ENCODE data around the gene PVR.
"Not testable (repeated sequence)": the region's sequence is repeated elsewhere in the genome, so short reads cannot be mapped to it uniquely, and the experiment has no call there.

Gene PVR

GRCh38 chr19:44666852-44667556, 23.3 kb downstream of the PVR start:
- Mint-ChIP-seq H3K9me3 (no peaks in the 10 kb centered on the region), H3K27me3 (ENCODE audit: low read depth) (no peaks in the 10 kb centered on the region), H3K27ac (no peak overlapping the region), H3K4me3 (no peak overlapping the region), H3K4me1 (ENCODE audit: low read depth) (no peaks in the 10 kb centered on the region), H3K36me3 (ENCODE audit: low read depth) (no peaks in the 10 kb centered on the region)

- H3K27me3 Mint-ChIP-seq (ENCODE audit: low read depth), result no peaks in the 10 kb centered on the region
- no peaks in the 10 kb centered on the region for H3K4me1 Mint-ChIP-seq (ENCODE audit: low read depth)
- H3K27ac Mint-ChIP-seq, result no peak overlapping the region
- no peaks in the 10 kb centered on the region for H3K36me3 Mint-ChIP-seq (ENCODE audit: low read depth)
- no peak overlapping the region for H3K4me3 Mint-ChIP-seq
- no peaks in the 10 kb centered on the region for H3K9me3 Mint-ChIP-seq
Measured at GRCh38 chr19:44668985-44669764, 25.5 kb downstream of the PVR start.

GRCh38 chr19:44670027-44670426, 26.3 kb downstream of the PVR start:
- not testable (repeated sequence) for H3K4me1 Mint-ChIP-seq (ENCODE audit: low read depth); H3K4me3 Mint-ChIP-seq; H3K9me3 Mint-ChIP-seq; H3K27ac Mint-ChIP-seq; H3K36me3 Mint-ChIP-seq (ENCODE audit: low read depth); H3K27me3 Mint-ChIP-seq (ENCODE audit: low read depth)

- H3K9me3 Mint-ChIP-seq, result no peaks in the 10 kb centered on the region
- H3K27ac Mint-ChIP-seq, result no peak within 1 kb of the TSS
- H3K27me3 Mint-ChIP-seq (ENCODE audit: low read depth), result no peaks in the 10 kb centered on the region
- H3K4me1 Mint-ChIP-seq (ENCODE audit: low read depth), result no peaks in the 10 kb centered on the region
- H3K36me3 Mint-ChIP-seq (ENCODE audit: low read depth), result no peaks in the 10 kb centered on the region
- H3K4me3 Mint-ChIP-seq, result no peak within 1 kb of the TSS
Measured at GRCh38 chr19:44671400-44671799, 27.7 kb downstream of the PVR start, which contains the start of gene CEACAM19. Gene CEACAM19 (plus strand): TSS chr19:44671482. CDS start chr19:44671932, 450 bp downstream.

- Mint-ChIP-seq H3K27me3 (ENCODE audit: low read depth) (no peaks in the 10 kb centered on the region), H3K4me1 (ENCODE audit: low read depth) (no peaks in the 10 kb centered on the region), H3K36me3 (ENCODE audit: low read depth) (no peaks in the 10 kb centered on the region), H3K4me3 (no peak overlapping the region), H3K9me3 (no peaks in the 10 kb centered on the region), H3K27ac (no peak overlapping the region)
Measured at GRCh38 chr19:44672226-44672625, 28.5 kb downstream of the PVR start.

- Mint-ChIP-seq H3K27me3 (ENCODE audit: low read depth) (no peaks in the 10 kb centered on the region), H3K27ac (no peak overlapping the region), H3K4me1 (ENCODE audit: low read depth) (no peaks in the 10 kb centered on the region), H3K9me3 (no peaks in the 10 kb centered on the region), H3K4me3 (no peak overlapping the region), H3K36me3 (ENCODE audit: low read depth) (no peaks in the 10 kb centered on the region)
Measured at GRCh38 chr19:44673510-44673909, 29.8 kb downstream of the PVR start.

- Mint-ChIP-seq H3K27ac (no peak overlapping the region), H3K27me3 (ENCODE audit: low read depth) (no peaks in the 10 kb centered on the region), H3K36me3 (ENCODE audit: low read depth) (no peaks in the 10 kb centered on the region), H3K4me1 (ENCODE audit: low read depth) (no peaks in the 10 kb centered on the region), H3K4me3 (no peak overlapping the region), H3K9me3 (no peaks in the 10 kb centered on the region)
Measured at GRCh38 chr19:44675521-44675920, 31.8 kb downstream of the PVR start.

GRCh38 chr19:44677019-44677811, 33.5 kb downstream of the PVR start:
- Mint-ChIP-seq H3K9me3 (no peaks in the 10 kb centered on the region), H3K4me1 (ENCODE audit: low read depth) (no peaks in the 10 kb centered on the region), H3K27ac (no peak overlapping the region), H3K36me3 (ENCODE audit: low read depth) (no peaks in the 10 kb centered on the region), H3K27me3 (ENCODE audit: low read depth) (no peaks in the 10 kb centered on the region), H3K4me3 (no peak overlapping the region)

GRCh38 chr19:44680536-44680935, 36.8 kb downstream of the PVR start:
- Mint-ChIP-seq H3K36me3 (ENCODE audit: low read depth) (no peaks in the 10 kb centered on the region), H3K27ac (no peak overlapping the region), H3K4me1 (ENCODE audit: low read depth) (peaks cover 7% of the 10 kb centered on the region), H3K4me3 (no peak overlapping the region), H3K9me3 (no peaks in the 10 kb centered on the region), H3K27me3 (ENCODE audit: low read depth) (no peaks in the 10 kb centered on the region)

GRCh38 chr19:44681992-44682790, 38.5 kb downstream of the PVR start:
- no peak overlapping the region for H3K27ac Mint-ChIP-seq

GRCh38 chr19:44682807-44683206, 39.1 kb downstream of the PVR start:
- peaks cover 9% of the 10 kb centered on the region for H3K27me3 Mint-ChIP-seq (ENCODE audit: low read depth)
- no peaks in the 10 kb centered on the region for H3K9me3 Mint-ChIP-seq
- peaks cover 7% of the 10 kb centered on the region for H3K4me1 Mint-ChIP-seq (ENCODE audit: low read depth)
- H3K4me3 Mint-ChIP-seq, result no peak overlapping the region
- no peaks in the 10 kb centered on the region for H3K36me3 Mint-ChIP-seq (ENCODE audit: low read depth)
- no peak overlapping the region for H3K27ac Mint-ChIP-seq

More at GRCh38 chr19:44681992-44682790, 38.5 kb downstream of the PVR start:
- Mint-ChIP-seq H3K27me3 (ENCODE audit: low read depth) (peaks cover 7% of the 10 kb centered on the region), H3K4me3 (no peak overlapping the region), H3K4me1 (ENCODE audit: low read depth) (peaks cover 7% of the 10 kb centered on the region), H3K9me3 (no peaks in the 10 kb centered on the region), H3K36me3 (ENCODE audit: low read depth) (no peaks in the 10 kb centered on the region)

- Mint-ChIP-seq H3K9me3 (no peaks in the 10 kb centered on the region), H3K4me1 (ENCODE audit: low read depth) (peaks cover 7% of the 10 kb centered on the region), H3K27ac (no peak overlapping the region), H3K36me3 (ENCODE audit: low read depth) (no peaks in the 10 kb centered on the region), H3K27me3 (ENCODE audit: low read depth) (peaks cover 11% of the 10 kb centered on the region), H3K4me3 (no peak overlapping the region)
Measured at GRCh38 chr19:44683434-44684210, 39.9 kb downstream of the PVR start.

GRCh38 chr19:44684396-44684795, 40.7 kb downstream of the PVR start:
- Mint-ChIP-seq H3K4me1 (ENCODE audit: low read depth) (peaks cover 12% of the 10 kb centered on the region), H3K27me3 (ENCODE audit: low read depth) (peaks cover 15% of the 10 kb centered on the region)
- not testable (repeated sequence) for H3K4me3 Mint-ChIP-seq; H3K36me3 Mint-ChIP-seq (ENCODE audit: low read depth); H3K27ac Mint-ChIP-seq; H3K9me3 Mint-ChIP-seq
